SU-DHL-6 (cell line): ENCODE results near the gene PTPN6.

Experiments
- H2AFZ ChIP-seq: fragments of 200-600 bp; sonication (generic); 2 replicates; pipeline ENCODE4 v1.6.1; 2014; ENCODE audit warnings: low read depth, mild to moderate bottlenecking, moderate library complexity, mixed read lengths, antibody characterized with exemption, low read length; ENCODE audit not compliant: severe bottlenecking
- H3F3A ChIP-seq: fragments of 200-600 bp; shearing (Covaris generic); 2 replicates; pipeline ENCODE4 v1.6.0; 2016; ENCODE audit warnings: antibody characterized with exemption, mild to moderate bottlenecking; ENCODE audit not compliant: insufficient read depth
- H3K27ac ChIP-seq: fragments of 200-600 bp; sonication (generic); 2 replicates; pipeline ENCODE4 v1.5.1; 2016; ENCODE audit warnings: low read depth, mild to moderate bottlenecking, low read length, moderate library complexity, mixed read lengths
- H3K27me3 ChIP-seq: fragments of 200-600 bp; sonication (generic), shearing (Covaris generic); 2 replicates; pipeline ENCODE4 v1.6.0; 2014; ENCODE audit warnings: mild to moderate bottlenecking, low read length
- H3K36me3 ChIP-seq: fragments of 200-600 bp; sonication (generic); 2 replicates; pipeline ENCODE4 v1.6.1; 2014; ENCODE audit warnings: mild to moderate bottlenecking, low read length, mixed read lengths
- H3K4me2 ChIP-seq: fragments of 300-600, 200-600 bp; shearing (Covaris generic), sonication (generic); 2 replicates; pipeline ENCODE4 v1.6.0; 2014; ENCODE audit warnings: low read length, low read depth, mild to moderate bottlenecking; ENCODE audit not compliant: poor library complexity, severe bottlenecking
- H3K4me3 ChIP-seq: fragments of 200-600 bp; sonication (generic); 2 replicates; pipeline ENCODE4 v1.5.1; 2014; ENCODE audit warnings: antibody characterized with exemption, low read length, mild to moderate bottlenecking, mixed read lengths; ENCODE audit not compliant: insufficient read depth, poor library complexity, severe bottlenecking
- H3K79me2 ChIP-seq: fragments of 200-600 bp; sonication (generic); 2 replicates; pipeline ENCODE4 v1.6.1; 2014; ENCODE audit warnings: mild to moderate bottlenecking, low read length, moderate library complexity; ENCODE audit not compliant: insufficient read depth
- H3K9ac ChIP-seq: fragments of 200-600 bp; sonication (generic); 2 replicates; pipeline ENCODE4 v1.7.0; 2014; ENCODE audit warnings: mild to moderate bottlenecking, low read length
- H3K9me2 ChIP-seq: fragments of 200-600 bp; sonication (generic); replicated peaks from 2 replicates; pipeline ENCODE4 v1.6.1; 2014; ENCODE audit warnings: low read length; ENCODE audit not compliant: insufficient read depth
- H3K9me3 ChIP-seq: fragments of 200-600 bp; sonication (generic); 2 replicates; pipeline ENCODE4 v1.6.1; 2014; ENCODE audit warnings: low read length, mixed read lengths; ENCODE audit not compliant: insufficient read depth
- H4K20me1 ChIP-seq: fragments of 200-600 bp; sonication (generic); 2 replicates; pipeline ENCODE4 v1.6.1; 2014; ENCODE audit warnings: low read depth, mild to moderate bottlenecking, antibody characterized with exemption, low read length, moderate library complexity, mixed read lengths
- EZH2phosphoT487 ChIP-seq: fragments of 200-600 bp; sonication (generic), shearing (Covaris generic); conservative IDR thresholded peaks from 2 replicates; pipeline ENCODE4 v1.6.1; 2018; ENCODE audit warnings: mild to moderate bottlenecking, antibody characterized with exemption, low read length, moderate library complexity, mixed read lengths
- TF ChIP-seq, protein P1 (sequence below): fragments of 200-600 bp; sonication (generic); IDR thresholded peaks from one replicate; pipeline ENCODE4 v1.5.1; 2017; ENCODE audit warnings: antibody characterized with exemption, mild to moderate bottlenecking, low read length, moderate library complexity; ENCODE audit not compliant: insufficient read depth, poor library complexity, severe bottlenecking

PTPN6 gene

GRCh38 chr12:7004840-7005239 is 53.7 kb downstream of the PTPN6 start:
- Histone ChIP-seq H3K9me2 (no peaks in the 10 kb centered on the region), H2AFZ (no peak overlapping the region), H3K9ac (no peak overlapping the region), H3K27me3 (no peaks in the 10 kb centered on the region), H3F3A (no peaks in the 10 kb centered on the region; the same call in 1 of the 2 replicates), H3K79me2 (peaks cover 11% of the 10 kb centered on the region; the same call in 1 of the 2 replicates), H3K4me3 (no peak overlapping the region), H4K20me1 (no peaks in the 10 kb centered on the region), H3K36me3 (no peaks in the 10 kb centered on the region), H3K4me2 (no peak overlapping the region), H3K27ac (no peak overlapping the region), H3K9me3 (no peaks in the 10 kb centered on the region)
- TF ChIP-seq, protein P1, sequence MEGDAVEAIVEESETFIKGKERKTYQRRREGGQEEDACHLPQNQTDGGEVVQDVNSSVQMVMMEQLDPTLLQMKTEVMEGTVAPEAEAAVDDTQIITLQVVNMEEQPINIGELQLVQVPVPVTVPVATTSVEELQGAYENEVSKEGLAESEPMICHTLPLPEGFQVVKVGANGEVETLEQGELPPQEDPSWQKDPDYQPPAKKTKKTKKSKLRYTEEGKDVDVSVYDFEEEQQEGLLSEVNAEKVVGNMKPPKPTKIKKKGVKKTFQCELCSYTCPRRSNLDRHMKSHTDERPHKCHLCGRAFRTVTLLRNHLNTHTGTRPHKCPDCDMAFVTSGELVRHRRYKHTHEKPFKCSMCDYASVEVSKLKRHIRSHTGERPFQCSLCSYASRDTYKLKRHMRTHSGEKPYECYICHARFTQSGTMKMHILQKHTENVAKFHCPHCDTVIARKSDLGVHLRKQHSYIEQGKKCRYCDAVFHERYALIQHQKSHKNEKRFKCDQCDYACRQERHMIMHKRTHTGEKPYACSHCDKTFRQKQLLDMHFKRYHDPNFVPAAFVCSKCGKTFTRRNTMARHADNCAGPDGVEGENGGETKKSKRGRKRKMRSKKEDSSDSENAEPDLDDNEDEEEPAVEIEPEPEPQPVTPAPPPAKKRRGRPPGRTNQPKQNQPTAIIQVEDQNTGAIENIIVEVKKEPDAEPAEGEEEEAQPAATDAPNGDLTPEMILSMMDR: no peak
- TF ChIP-seq EZH2phosphoT487: no peak

GRCh38 chr12:7005311-7005710 is 54.2 kb downstream of the PTPN6 start:
- no peak overlapping the region for H3K4me3 ChIP-seq

GRCh38 chr12:7006639-7007038 is 55.5 kb downstream of the PTPN6 start:
- H3K27me3 ChIP-seq: no peaks in the 10 kb centered on the region
- H3K36me3 ChIP-seq: no peaks in the 10 kb centered on the region
- H3K9ac ChIP-seq: no peak overlapping the region
- H3K27ac ChIP-seq: no peak overlapping the region
- no peaks in the 10 kb centered on the region for H3K9me2 ChIP-seq
- H3F3A ChIP-seq: no peaks in the 10 kb centered on the region; the same call in 1 of the 2 replicates
- H3K9me3 ChIP-seq: no peaks in the 10 kb centered on the region
- H3K4me2 ChIP-seq: no peak overlapping the region
- no peak overlapping the region for H2AFZ ChIP-seq
- peaks cover 11% of the 10 kb centered on the region; the same call in 1 of the 2 replicates for H3K79me2 ChIP-seq
- TF ChIP-seq, protein P1: no peak
- no peak for TF ChIP-seq EZH2phosphoT487
- H4K20me1 ChIP-seq: no peaks in the 10 kb centered on the region
- H3K4me3 ChIP-seq: no peak overlapping the region

More at GRCh38 chr12:7005311-7005710, 54.2 kb downstream of the PTPN6 start:
- no peak overlapping the region for H3K27ac ChIP-seq
- no peak overlapping the region for H2AFZ ChIP-seq
- H3K27me3 ChIP-seq: no peaks in the 10 kb centered on the region
- no peaks in the 10 kb centered on the region for H3K36me3 ChIP-seq
- no peak overlapping the region for H3K9ac ChIP-seq
- H3K79me2 ChIP-seq: peaks cover 11% of the 10 kb centered on the region; the same call in 1 of the 2 replicates
- H3K4me2 ChIP-seq: no peak overlapping the region
- H4K20me1 ChIP-seq: no peaks in the 10 kb centered on the region
- H3K9me2 ChIP-seq: no peaks in the 10 kb centered on the region
- no peaks in the 10 kb centered on the region; the same call in 1 of the 2 replicates for H3F3A ChIP-seq
- TF ChIP-seq, protein P1: no peak
- no peak for TF ChIP-seq EZH2phosphoT487
- H3K9me3 ChIP-seq: no peaks in the 10 kb centered on the region
